Stimulated activated CD8-positive, alpha-beta memory T cell treated with anti-CD3 and anti-CD28 coated beads, Interleukin-7, amount 100 ng/mL, for 48 hours (primary cell): ENCODE measurements around the gene ERC1.
"Not testable (repeated sequence)": the region's sequence is repeated elsewhere in the genome, so short reads cannot be mapped to it uniquely, and the experiment has no call there.

Source experiments
- DNase-seq, 2 donors: peaks; one replicate each; pipeline ENCODE4 v3.0.0-alpha.2; 2020; ENCODE audit warnings: low read depth in 1 of 2; ENCODE audit errors: extremely low read depth in 1 of 2

Gene ERC1

DNA sequence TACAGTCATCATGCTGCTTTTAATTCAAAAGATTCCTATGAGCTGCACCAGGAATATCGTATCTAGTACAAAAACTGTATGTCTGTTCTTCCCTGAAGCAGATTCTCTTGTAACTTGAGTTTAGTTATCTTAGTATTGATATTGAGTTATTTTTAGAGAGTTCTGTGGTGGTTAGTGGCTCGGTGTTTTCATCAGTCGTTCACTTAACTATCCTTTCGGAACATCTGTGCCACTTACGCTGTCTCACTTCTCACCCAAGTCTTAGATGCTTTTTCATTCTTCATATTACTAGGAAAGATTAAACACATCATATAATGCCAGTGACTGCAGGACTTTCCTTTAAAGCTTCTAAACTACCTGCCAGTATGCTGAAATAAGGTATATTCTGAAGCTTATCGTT lies 352.4 kb downstream of the ERC1 start:
- DNase-seq, result no peak

DNA sequence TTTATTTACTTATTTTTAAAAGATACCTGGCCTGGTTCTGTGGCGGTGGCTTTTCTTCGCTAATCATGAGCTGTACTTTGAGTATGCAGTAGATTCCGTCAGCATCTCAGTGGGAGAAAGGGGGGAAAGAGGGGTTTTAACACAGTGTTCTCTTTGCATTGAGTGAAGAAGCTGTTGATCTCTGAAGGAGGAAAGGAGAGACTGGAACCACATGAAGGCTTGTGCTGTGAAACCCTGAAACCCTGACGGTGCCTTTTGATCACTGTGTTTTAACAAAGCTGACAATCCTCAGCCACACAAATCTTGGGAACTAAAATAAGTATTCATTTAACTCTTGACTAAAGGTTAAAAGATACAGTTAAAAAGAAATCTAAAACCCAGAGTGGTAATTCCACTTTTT lies 353.2 kb downstream of the ERC1 start:
- DNase-seq, result no peak

GRCh38 chr12:1346126-1346525 lies 355.1 kb downstream of the ERC1 start:
- no peak for DNase-seq

- no peak for DNase-seq
Observed at GRCh38 chr12:1347294-1347693, 356.3 kb downstream of the ERC1 start.

DNA sequence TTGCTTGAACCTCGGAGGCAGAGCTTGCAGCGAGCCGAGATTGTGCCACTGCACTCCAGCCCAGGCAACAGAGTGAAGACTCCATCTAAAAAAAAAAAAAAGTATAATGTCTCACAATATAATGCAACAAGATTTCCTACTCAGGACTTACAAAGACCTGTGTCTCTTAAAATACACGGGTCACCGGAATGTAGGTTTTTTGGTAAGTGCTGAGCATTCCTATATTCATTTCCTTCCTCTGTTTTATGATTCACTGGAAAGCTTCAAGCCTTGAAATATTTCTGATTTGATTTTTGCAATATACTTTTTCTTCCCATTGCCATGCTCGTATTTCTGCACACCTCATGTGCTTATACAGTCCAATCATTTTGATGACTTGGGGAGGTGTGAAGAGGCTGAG lies 357.6 kb downstream of the ERC1 start:
- DNase-seq, result no peak

DNA sequence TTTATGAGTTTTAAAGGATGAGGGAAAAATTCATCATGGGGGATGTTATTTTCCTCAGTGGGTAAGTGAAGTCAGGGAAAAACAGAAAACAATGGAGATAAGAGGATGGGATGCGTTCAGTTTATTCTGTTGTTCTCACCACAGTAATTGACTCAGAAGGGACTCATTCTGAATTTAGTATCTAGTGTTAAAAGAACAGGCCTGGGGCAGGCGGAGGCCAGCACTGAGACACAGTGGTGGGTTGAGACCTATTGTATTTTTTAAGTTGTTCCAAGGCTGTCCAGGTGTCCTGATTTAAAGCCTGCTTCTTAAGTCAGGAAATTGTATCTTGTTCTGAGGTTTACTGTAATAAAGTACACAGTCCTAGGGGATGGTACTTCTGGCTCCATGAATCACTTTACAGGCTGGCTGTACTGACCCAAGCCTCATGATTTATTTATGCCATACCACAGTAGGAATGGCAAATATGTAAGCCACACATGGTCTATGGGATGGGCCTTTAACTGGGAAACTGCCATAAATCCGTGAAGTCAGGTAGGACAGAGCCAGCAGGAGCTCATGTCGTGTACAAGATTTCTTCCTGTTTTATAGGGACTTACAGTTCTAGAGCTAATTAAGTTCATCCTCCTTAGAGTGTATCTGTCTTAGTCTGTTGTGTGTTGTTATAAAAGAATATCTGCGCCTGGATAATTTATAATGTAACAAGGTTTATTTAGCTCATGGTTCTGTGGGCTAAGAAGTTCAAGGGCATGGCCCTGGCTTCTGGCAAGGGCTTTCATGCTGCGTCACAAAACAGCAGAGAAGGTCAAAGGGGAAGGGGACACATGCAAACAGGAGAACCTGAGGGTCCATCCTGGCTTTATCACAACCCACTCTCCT lies 359.3 kb downstream of the ERC1 start:
- DNase-seq, result no peak

DNA sequence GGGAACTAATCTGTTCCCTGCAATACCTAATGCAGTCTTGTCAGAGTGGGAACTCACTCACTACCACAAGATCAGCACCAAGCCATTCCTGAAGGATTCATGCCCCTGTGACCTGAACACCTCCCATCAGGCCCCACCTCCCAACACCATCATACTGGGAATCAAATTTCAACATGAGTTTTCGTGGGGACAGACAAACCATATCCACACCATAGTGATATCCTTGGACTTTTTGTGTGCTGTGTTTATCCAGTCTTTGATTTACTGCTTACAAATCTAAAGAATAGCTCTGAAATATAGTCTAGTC lies 359.9 kb downstream of the ERC1 start:
- no peak for DNase-seq

DNA sequence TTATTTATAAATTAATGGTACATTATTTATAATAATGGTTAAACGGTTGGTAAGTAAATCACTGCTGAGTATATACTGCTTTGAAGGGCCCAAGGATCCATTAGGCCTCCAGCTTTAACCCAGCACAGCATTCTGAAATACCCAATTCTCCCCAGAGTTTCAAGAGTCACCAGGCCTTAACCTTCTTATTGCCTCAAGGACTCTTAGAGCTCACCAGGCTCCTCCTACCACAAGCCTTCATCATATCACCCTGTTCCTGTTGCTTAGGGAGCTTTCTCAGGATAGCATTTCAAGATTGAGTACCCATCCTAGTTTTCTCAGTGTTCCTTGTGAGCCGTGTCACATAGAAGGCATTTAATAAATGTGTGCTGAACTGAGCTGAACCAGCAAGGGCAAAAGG lies 360.9 kb downstream of the ERC1 start:
- no peak for DNase-seq

DNA sequence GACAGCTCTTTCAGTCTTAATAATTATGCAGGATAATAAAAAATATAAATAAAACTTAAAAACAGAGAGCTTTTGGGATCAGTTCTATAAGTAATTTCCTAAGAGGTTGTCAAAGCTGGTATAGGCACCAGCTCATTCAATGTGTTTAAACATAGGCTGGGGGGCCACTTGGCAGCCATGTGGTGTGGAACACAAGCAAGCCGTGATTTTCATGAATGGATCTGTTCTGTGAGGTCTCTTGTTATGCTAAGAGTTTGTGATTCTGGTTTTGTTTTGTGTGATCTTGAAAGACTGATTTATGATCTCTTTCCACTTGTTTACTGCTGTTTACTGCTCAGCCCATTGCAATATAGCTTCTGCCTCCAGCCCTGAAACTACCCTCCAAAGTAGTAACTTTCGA lies 362.4 kb downstream of the ERC1 start:
- DNase-seq, result no peak

GRCh38 chr12:1355396-1355795 lies 364.4 kb downstream of the ERC1 start:
- DNase-seq, result no peak

DNA sequence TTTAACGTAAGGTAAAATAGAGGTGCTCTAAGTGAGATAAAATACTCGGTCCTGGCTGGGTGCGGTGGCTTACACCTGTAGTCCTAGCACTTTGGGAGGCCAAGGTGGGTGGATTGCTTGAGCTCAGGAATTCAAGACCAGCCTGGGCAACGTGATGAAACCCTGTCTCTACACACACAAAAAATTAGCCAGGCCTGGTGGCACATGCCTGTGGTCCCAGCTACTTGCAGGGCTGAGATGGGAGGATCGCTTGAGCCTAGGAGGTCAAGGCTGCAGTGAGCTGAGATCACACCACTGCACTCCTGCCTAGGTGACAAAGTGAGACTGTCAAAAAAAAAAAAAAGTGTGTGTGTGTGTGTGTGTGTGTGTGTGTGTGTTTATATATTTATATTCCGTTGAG lies 364.8 kb downstream of the ERC1 start:
- not testable (repeated sequence) for DNase-seq

DNA sequence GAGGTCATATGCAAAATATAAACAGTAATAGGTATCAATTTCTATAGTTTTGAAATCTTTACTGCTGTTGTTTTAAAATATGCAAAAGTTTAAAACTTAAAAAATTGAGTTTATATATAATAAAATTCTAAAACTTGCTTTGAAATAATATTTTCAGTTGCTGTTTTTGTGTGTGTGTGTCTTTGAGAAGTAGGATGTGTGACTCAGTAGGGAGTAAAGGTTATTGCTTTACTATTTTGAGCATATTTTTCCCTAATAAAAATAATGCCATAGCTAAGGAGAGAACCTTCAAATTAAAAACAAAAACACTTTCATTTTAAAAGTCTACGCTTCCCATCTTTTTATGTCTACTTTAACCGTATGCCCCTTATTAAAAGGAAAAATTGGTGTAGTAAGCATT lies 365.3 kb downstream of the ERC1 start:
- DNase-seq, result no peak

- DNase-seq, result no peak
Observed at GRCh38 chr12:1357171-1357570, 366.1 kb downstream of the ERC1 start.

- DNase-seq, result no peak
Observed at GRCh38 chr12:1357711-1358110, 366.7 kb downstream of the ERC1 start.

GRCh38 chr12:1360441-1361210 lies 369.6 kb downstream of the ERC1 start:
- no peak for DNase-seq

DNA sequence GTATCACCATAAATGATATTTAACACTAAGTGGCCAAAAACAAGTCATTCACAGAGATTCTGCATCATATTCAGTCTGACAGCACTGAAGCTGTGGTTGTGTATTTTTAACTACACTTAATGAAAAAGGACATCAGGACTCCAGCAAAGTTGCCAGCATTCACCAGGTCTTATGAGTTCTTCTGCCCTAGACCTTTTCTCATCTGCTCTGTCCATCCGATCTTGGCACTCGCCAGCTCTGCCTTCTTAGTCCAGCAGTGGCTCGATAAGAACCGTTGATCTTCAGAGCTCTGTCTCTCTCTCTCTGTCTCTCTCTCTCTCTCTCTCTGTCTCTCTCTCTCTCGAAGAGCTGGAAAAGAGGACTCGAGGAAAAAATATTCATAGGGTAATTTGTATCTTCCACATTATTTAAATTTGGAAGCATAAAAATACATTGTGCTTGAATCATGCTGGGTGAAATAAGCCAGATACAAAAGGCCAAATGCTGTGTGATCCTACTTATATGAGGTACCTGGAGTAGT lies 371.2 kb downstream of the ERC1 start:
- DNase-seq, result no peak

- no peak for DNase-seq
Observed at GRCh38 chr12:1365703-1366102, 374.7 kb downstream of the ERC1 start.

DNA sequence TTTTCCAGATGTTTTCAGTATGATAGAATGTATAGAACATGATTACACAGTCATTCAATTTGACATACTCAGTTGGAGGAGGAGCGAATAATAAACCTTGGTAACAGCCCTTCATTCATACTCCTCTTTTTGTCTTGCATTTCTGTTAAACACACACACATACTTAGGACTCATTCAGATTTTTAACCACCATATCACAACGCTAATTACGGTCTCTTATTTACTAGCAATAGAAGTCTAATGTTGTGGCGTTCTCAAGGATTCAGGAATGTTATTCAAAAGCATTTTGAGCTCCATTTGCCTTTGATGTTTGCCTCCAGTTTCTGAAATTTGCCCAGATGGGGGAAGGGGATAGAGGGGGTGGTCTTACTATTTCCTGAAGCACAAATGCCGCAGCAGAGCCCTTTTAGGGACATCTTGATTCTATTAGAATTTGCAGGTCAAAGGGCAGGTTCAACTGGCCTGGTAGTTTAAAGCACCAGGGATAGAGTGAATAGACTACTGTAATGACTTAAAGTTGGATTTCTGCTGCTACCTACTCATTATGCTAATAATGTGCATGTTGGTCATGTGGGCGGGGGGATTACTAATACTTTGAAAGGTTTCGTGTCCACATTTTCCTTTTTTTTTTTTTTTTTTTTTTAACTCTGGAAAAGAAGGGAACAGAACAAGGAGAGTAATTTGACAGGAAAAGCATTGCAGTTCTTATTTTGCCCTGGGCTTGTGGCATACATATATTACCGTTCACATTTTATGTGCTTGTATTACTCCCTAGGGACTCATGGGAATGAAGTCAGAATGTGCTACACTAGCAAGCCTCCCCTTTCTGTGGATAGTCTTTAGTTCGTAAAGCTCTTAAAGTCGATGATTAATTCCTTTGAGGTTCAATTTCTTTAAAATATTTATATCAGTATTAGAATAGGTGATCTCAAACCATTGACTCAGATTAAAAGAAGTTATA lies 376.6 kb downstream of the ERC1 start:
- DNase-seq, result no peak

DNA sequence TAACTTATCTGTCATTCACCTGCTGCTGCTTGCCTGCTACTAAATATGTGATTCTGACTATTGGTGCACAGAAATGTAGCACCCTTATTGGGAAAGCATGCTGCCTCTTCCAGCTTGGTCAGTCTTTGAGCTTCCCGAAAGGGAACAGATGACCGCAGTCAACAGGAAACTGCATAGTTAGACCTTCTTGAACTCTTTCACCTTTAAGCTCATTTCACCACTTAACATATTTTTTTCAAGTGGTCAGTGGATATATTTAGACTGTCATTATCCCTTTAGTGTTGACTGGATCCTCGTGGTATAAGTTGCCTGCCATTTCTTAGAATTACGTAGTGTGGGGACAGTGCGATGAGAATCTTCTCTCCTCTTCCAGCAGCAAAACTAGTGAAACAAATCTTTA lies 378.4 kb downstream of the ERC1 start:
- no peak for DNase-seq

DNA sequence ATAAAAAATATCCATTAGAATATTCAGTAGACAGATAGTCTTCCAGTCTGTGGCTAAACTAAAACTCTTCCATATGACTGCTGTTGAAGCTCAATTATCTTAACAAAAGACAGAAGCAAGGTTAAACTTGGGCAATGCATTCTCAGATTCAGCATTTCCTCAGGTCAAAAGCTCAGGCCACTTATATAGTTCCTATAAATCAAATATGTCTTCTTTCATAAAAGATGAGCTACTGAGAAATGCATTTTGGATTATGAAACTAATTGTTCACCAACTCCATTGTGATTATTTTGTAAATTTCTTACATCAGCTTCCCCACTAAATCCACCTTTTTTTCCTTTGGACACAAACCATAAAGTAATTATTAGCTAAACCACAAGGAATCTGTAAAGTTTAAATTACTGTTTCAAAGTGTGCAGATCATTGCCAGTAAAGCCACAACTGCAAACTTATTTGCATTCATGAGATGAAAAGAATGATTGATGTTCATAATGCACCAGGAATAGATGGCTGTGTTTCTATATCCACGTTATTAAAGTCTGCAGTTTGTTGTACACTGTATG lies 379.0 kb downstream of the ERC1 start:
- DNase-seq, result no peak
